HG02623 (cell line): ENCODE results near the gene RAMACL.
"Not testable (repeated sequence)": the region's sequence is repeated elsewhere in the genome, so short reads cannot be mapped to it uniquely, and the experiment has no call there.

Experiments
- ATAC-seq: cut with Tn5 transposase; IDR thresholded peaks from one replicate; pipeline ENCODE4 v1.9.1; 2021; ENCODE audit warnings: moderate library complexity; ENCODE audit not compliant: unreplicated experiment

Gene RAMACL

GRCh38 chr6:166539011-166539385, 47.5 kb downstream of the RAMACL start:
- ATAC-seq, result not testable (repeated sequence)

- no peak for ATAC-seq
Observed at GRCh38 chr6:166538297-166539010, 48.0 kb downstream of the RAMACL start.

- no peak for ATAC-seq
Observed at GRCh38 chr6:166534658-166535406, 51.6 kb downstream of the RAMACL start.

- ATAC-seq, result no peak
Observed at GRCh38 chr6:166533205-166533824, 53.2 kb downstream of the RAMACL start.
